Transverse colon (tissue), 4 donors: Measurements from ENCODE around the gene LRP1-AS. TPM values are rescaled to one million over a fixed set of nuclear protein-coding genes. Genes with fewer than 3 reads are reported as not detected.

ENCODE experiments used
- DNase-seq: peaks from one replicate; pipeline ENCODE4 v3.0.0-alpha.2; 2019
- H3K27ac ChIP-seq, 4 donors: fragments of 200-600 bp; sonication (generic); 2 replicates each; pipeline ENCODE4 v1.5.1; 2016 to 2018; ENCODE audit warnings: inconsistent platforms in 4 of 4
- H3K27me3 ChIP-seq: fragments of 200-600 bp; sonication (generic); 2 replicates; pipeline ENCODE4 v1.5.1; 2017; ENCODE audit warnings: inconsistent platforms
- H3K36me3 ChIP-seq, 4 donors: fragments of 200-600 bp; sonication (generic); 2 replicates each; pipeline ENCODE4 v1.5.1; 2017 to 2019; ENCODE audit warnings: inconsistent platforms in 4 of 4
- H3K4me1 ChIP-seq, 4 donors: fragments of 200-600 bp; sonication (generic); 2 replicates each; pipeline ENCODE4 v1.5.1; 2017 to 2020; ENCODE audit warnings: inconsistent platforms in 4 of 4
- H3K4me3 ChIP-seq, 4 donors: fragments of 200-600 bp; sonication (generic); 1 replicate in 1 of 4; 2 replicates in 3 of 4; pipeline versions ENCODE4 v1.5.1 to v1.6.1; 2017 to 2019; ENCODE audit warnings: inconsistent platforms in 4 of 4
- H3K9me3 ChIP-seq, 2 donors: fragments of 200-600 bp; sonication (generic); 2 replicates each; pipeline ENCODE4 v1.5.1; 2017 to 2019; ENCODE audit warnings: inconsistent platforms in 2 of 2
- EP300 ChIP-seq: sonication (generic); formaldehyde crosslinking; IDR thresholded peaks from one replicate; pipeline ENCODE4 v1.6.1; 2017; ENCODE audit warnings: antibody characterized with exemption, low read depth
- POLR2A ChIP-seq: fragments of 450-650 bp; IDR thresholded peaks from one replicate; pipeline ENCODE4 v1.6.1; 2016; ENCODE audit warnings: antibody characterized with exemption, mild to moderate bottlenecking, moderate library complexity
- POLR2AphosphoS5 ChIP-seq, 3 donors: sonication (generic); formaldehyde crosslinking; IDR thresholded peaks; one replicate each; pipeline ENCODE4 v1.6.1; 2016; ENCODE audit warnings: antibody characterized with exemption in 3 of 3
- WGBS, 2 donors: methylation state at CpG; one replicate each; pipeline ENCODE4 v1.1.5; 2018; ENCODE audit warnings: low coverage in 1 of 2; 5-methylcytosine and 5-hydroxymethylcytosine counted together
- in situ Hi-C, 4 donors: fragments of 200-750 bp; cut with MboI; loops; one replicate each; pipeline versions ENCODE4 v1.15.0 to v1.15.1; 2017; ENCODE audit warnings: low sequenced_read_pairs in 3 of 4, low pct_ligation_motif_present in 1 of 4, low pct_unique_long_range_greater_than_20kb in 1 of 4
- intact Hi-C: fragments of 100-400 bp; cut with DNase I; formaldehyde crosslinking; loops from one replicate; pipeline ENCODE4 v1.15.1; 2023; ENCODE audit warnings: low total_unique reads
- total RNA-seq, 4 donors: library from RNA; depleted of rRNA; stranded (reverse); fragments of >200 nt; gene quantifications; one replicate each; pipeline ENCODE4 v1.1.0, GENCODE V29; 2016
- TF ChIP-seq, protein P1 (sequence below), 5 experiments: fragments of 200-600 bp in 3 of 5; fragments of 450-650 bp in 2 of 5; sonication (generic) in 3 of 5; IDR thresholded peaks; 1 replicate in 2 of 5; 2 replicates in 3 of 5; pipeline ENCODE4 v1.5.1; 2016 to 2017; ENCODE audit warnings: antibody characterized with exemption in 5 of 5, inconsistent platforms in 3 of 5, mild to moderate bottlenecking in 2 of 5, moderate library complexity in 1 of 5

LRP1-AS gene
- total RNA-seq, 4 donors from 2014 or later, result not detected

DNA sequence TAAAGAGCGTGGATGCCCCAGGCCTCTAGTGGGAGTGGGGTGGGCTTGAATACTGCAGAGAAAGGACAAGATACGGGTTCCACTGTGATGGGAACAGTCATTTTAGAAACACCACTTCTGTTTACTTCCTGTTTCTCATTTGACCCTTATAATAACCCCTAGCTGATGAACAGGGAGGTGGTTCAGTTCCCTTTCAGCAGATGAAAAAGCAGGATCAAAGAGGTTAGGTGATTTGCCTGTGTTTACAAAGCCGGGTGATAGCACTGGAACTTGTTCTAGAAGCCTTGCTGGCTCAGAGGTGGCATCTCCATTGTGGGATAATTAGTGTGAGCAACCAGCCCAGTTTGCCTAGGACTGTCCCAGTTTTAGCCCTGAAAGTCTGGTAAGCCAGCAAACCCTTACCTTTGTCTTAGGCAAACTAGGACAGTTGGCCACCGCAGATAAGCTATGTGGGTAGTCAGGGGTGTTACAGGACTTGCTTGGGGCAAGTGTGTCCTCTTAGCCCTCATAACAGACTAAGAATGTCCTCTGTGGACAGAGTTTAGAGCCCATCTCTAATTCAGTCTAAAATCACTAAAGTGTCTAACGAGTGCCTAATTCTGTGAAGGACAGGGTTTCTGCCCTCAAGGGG, 7.5 kb upstream of the LRP1-AS start:
- intact Hi-C loops, result loop anchor here (5.0 kb wide), 1 partner anchor 783 kb away; no protein-coding TSS in a partner anchor

DNA sequence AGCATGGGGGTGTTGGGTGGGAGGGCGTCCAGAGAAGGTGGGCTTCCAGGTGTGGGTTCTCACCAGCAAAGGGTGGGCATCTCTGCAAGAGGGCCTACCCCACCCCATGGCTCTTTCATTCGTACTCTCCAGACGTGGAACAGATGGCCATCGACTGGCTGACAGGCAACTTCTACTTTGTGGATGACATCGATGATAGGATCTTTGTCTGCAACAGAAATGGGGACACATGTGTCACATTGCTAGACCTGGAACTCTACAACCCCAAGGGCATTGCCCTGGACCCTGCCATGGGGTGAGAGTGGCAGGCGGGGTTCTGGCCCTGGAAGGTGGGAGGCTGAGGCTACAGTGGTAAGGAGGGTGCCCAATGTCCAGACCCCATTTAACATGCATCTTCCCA, 6.7 kb upstream of the LRP1-AS start:
- H3K4me1 ChIP-seq, result peaks cover 25 to 44% (median 35%) of the 10 kb centered on the region in 4 donors
- TF ChIP-seq EP300, result no peak
- peaks cover 0 to 16% (median 0%) of the 10 kb centered on the region in 4 donors for H3K36me3 ChIP-seq
- WGBS, 2 donors, result 96% methylated on average over 6 of the region's 6 CpGs; no CpG with 5 or more reads in 1 of the 2 donors
- peak overlapping the region in 2 of 4 donors; percentile 87 to 97 for H3K27ac ChIP-seq
- no peaks in the 10 kb centered on the region for H3K9me3 ChIP-seq
- no peak for DNase-seq
- no peaks in the 10 kb centered on the region for H3K27me3 ChIP-seq
- intact Hi-C loops (no loop called here), in situ Hi-C loops (no loop called here)
- H3K4me3 ChIP-seq, result no peak overlapping the region

More for the DNA sequence above, 7.5 kb upstream of the LRP1-AS start:
- in situ Hi-C loops, result no loop called here
- no peaks in the 10 kb centered on the region for H3K9me3 ChIP-seq
- H3K27me3 ChIP-seq, result no peaks in the 10 kb centered on the region
- H3K27ac ChIP-seq, result no peak overlapping the region
- peaks cover 18 to 36% (median 26%) of the 10 kb centered on the region in 4 donors for H3K4me1 ChIP-seq
- WGBS, 2 donors, result 71% methylated on average over 5 of the region's 5 CpGs; no CpG with 5 or more reads in 1 of the 2 donors
- H3K4me3 ChIP-seq, result no peak overlapping the region
- DNase-seq, result no peak
- TF ChIP-seq POLR2AphosphoS5 (IDR thresholded peaks at IDR 0.05) (no peak), POLR2A (no peak), EP300 (no peak)
- TF ChIP-seq, protein P1, sequence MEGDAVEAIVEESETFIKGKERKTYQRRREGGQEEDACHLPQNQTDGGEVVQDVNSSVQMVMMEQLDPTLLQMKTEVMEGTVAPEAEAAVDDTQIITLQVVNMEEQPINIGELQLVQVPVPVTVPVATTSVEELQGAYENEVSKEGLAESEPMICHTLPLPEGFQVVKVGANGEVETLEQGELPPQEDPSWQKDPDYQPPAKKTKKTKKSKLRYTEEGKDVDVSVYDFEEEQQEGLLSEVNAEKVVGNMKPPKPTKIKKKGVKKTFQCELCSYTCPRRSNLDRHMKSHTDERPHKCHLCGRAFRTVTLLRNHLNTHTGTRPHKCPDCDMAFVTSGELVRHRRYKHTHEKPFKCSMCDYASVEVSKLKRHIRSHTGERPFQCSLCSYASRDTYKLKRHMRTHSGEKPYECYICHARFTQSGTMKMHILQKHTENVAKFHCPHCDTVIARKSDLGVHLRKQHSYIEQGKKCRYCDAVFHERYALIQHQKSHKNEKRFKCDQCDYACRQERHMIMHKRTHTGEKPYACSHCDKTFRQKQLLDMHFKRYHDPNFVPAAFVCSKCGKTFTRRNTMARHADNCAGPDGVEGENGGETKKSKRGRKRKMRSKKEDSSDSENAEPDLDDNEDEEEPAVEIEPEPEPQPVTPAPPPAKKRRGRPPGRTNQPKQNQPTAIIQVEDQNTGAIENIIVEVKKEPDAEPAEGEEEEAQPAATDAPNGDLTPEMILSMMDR (IDR thresholded peaks at IDR 0.05), result no peak
- peaks cover 0 to 16% (median under 1%) of the 10 kb centered on the region in 4 donors for H3K36me3 ChIP-seq

GRCh38 chr12:57153415-57153997, 6.1 kb upstream of the LRP1-AS start:
- 79 to 88% methylated on average over 1 of the region's 1 CpG for WGBS, 2 donors
- no peaks in the 10 kb centered on the region for H3K9me3 ChIP-seq
- peaks cover 0 to 11% (median 0%) of the 10 kb centered on the region in 4 donors for H3K36me3 ChIP-seq
- H3K27ac ChIP-seq, result peak overlapping the region; percentile 83 to 97 (median 87)
- H3K4me1 ChIP-seq, result peaks cover 31 to 50% (median 40%) of the 10 kb centered on the region in 4 donors
- H3K27me3 ChIP-seq, result no peaks in the 10 kb centered on the region
- TF ChIP-seq EP300 (no peak), POLR2A (no peak), POLR2AphosphoS5 (IDR thresholded peaks at IDR 0.05) (no peak)
- TF ChIP-seq, protein P1 (IDR thresholded peaks at IDR 0.05), result no peak
- no peak for DNase-seq
- intact Hi-C loops, result no loop called here
- no peak overlapping the region for H3K4me3 ChIP-seq
- in situ Hi-C loops, result no loop called here

GRCh38 chr12:57152639-57153038, 5.2 kb upstream of the LRP1-AS start:
- Histone ChIP-seq H3K4me3 (no peak overlapping the region), H3K36me3 (peaks cover 0 to 10% (median 0%) of the 10 kb centered on the region in 4 donors), H3K27me3 (no peaks in the 10 kb centered on the region), H3K9me3 (no peaks in the 10 kb centered on the region), H3K4me1 (peaks cover 40 to 59% (median 49%) of the 10 kb centered on the region in 4 donors), H3K27ac (peak overlapping the region; percentile 83 to 97 (median 87))
- intact Hi-C loops, result no loop called here
- TF ChIP-seq, protein P1 (IDR thresholded peaks at IDR 0.05), result no peak
- TF ChIP-seq POLR2AphosphoS5 (IDR thresholded peaks at IDR 0.05) (no peak), EP300 (no peak), POLR2A (no peak)
- in situ Hi-C loops, result no loop called here
- no peak for DNase-seq
- 81 to 88% methylated on average over 2 to 4 of the region's 4 CpGs for WGBS, 2 donors
